NCI-H2196 (cell line): ENCODE measurements around the gene SLIT3.

ENCODE experiments used
- DNase-seq: peaks from one replicate; lab custom pipeline; 2025; ENCODE audit not compliant: unreplicated experiment; lab: John Stamatoyannopoulos, UW

The SLIT3 gene

GRCh38 chr5:168940712-168941111 is 360.2 kb downstream of the SLIT3 start:
- DNase-seq: no peak

GRCh38 chr5:168939887-168940544 is 360.9 kb downstream of the SLIT3 start:
- no peak for DNase-seq

- no peak for DNase-seq
Observed at GRCh38 chr5:168939156-168939800, 361.7 kb downstream of the SLIT3 start.

- no peak for DNase-seq
Observed at GRCh38 chr5:168936511-168936910, 364.4 kb downstream of the SLIT3 start.

DNA sequence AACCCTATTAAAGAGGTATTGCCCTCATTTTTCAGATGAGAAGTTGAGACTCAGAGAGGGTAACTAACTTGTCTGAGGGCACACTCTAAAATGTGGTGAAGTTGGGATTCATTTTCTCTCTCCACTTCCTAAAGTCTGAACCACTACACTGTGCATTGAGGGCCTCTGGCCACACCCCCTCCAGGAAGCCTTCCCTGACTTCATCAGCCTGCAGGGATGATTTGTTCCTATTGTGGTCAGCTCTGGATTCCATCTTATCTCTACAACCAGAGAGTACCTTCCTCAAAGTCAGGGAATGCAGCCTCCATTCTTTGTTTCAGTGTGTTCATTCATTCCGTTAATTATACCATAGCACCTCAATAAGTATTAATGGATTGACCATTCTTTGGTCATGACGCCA is 365.8 kb downstream of the SLIT3 start:
- DNase-seq: no peak

DNA sequence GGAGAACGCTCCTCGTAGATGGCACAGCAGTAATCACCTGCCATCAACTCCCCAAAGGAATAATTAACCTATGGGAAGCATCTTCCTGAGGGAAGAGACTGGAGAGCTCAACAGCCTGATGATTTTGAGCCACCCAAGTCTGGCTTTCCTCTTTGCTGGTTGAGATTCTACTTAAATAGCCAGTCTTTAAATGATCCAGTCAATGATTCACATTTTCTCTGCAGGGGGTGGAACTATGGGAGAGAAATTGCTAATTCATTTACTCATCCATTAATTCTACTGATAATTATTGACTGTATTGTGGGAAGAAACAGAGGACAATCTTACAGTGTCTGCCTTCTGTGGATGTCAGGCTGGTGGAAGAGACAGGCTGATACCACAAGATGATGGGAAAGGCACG is 366.8 kb downstream of the SLIT3 start:
- no peak for DNase-seq

GRCh38 chr5:168932400-168933189 is 368.3 kb downstream of the SLIT3 start:
- DNase-seq: no peak

DNA sequence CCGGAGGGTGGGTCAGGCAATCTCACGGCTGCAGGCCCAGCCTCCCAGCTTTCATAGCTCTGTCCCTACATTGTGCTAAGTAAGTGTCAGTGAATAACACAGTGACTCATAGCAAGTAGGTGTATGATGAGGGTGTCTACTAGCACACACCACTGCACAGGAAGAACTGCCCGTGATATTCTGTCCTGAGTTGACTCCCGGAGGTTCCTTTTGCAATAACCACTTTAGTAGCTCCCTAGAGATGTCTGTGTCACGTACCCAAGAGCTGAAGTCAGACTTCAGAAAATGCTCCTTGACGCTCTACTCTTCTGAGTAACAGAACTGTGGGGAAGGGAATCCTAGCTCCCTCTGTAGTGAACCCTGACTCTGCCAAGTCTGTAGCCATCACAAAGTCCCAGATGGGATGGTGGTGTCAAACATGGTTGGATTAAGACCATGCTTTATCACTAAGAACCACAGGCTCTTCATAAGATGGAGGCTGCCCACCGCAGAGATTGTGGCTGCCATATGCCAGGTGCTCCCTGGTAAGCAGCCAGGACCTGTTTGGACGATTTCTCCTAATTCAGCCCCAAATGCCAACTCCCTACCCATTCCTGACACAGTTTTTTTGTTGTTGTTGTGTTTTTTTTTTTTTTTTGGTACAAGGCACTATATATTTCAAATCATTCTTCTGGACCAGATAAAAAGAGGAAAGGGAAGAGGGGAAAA is 369.1 kb downstream of the SLIT3 start:
- no peak for DNase-seq

DNA sequence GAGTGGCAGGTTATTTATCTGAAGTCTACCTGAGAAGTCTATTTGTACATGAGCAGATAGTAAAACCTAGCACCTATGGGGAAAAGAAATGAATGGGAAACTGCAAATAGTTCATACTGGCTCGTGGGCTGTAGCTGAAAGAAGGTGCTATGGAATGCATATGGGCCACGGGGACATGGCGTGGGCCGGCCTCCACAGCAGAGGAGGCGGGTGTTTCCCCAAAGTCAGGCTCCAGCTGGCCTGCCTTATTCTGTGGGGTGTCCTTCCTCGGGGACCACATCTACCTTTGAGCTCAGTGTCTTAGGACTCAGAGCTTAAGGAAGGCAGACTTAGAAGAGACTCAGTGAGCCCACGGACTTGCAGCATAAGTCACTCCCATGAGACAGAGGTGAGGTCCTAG is 371.3 kb downstream of the SLIT3 start:
- no peak for DNase-seq

GRCh38 chr5:168925160-168925559 is 375.8 kb downstream of the SLIT3 start:
- no peak for DNase-seq

GRCh38 chr5:168921147-168921866 is 379.6 kb downstream of the SLIT3 start:
- no peak for DNase-seq

- no peak for DNase-seq
Observed at GRCh38 chr5:168920019-168920810, 380.7 kb downstream of the SLIT3 start.

GRCh38 chr5:168917947-168918600 is 382.9 kb downstream of the SLIT3 start:
- DNase-seq: no peak

DNA sequence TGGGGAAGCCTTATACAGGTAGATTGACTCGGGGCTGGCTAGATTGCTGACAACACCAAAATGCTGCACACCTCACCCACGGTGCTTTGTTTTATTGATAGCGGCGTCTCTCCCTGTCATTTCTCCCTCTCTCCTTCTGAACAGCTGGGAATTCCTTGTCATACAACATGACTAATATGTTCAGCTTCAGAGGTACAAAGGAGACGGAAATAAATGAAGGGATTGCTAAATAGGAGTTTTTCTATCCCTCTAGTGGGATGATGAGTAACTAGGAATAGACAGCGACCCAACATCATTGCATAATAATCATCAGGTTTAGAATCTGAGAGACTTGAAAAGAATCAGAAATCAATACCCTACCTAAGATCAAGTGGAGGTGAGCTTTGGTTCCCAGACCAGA is 384.1 kb downstream of the SLIT3 start:
- DNase-seq: no peak

GRCh38 chr5:168916266-168916665 is 384.7 kb downstream of the SLIT3 start:
- DNase-seq: no peak

GRCh38 chr5:168914491-168914890 is 386.4 kb downstream of the SLIT3 start:
- DNase-seq: no peak

- DNase-seq: no peak
Observed at GRCh38 chr5:168910874-168911273, 390.1 kb downstream of the SLIT3 start.

- no peak for DNase-seq
Observed at GRCh38 chr5:168908207-168908606, 392.7 kb downstream of the SLIT3 start.

DNA sequence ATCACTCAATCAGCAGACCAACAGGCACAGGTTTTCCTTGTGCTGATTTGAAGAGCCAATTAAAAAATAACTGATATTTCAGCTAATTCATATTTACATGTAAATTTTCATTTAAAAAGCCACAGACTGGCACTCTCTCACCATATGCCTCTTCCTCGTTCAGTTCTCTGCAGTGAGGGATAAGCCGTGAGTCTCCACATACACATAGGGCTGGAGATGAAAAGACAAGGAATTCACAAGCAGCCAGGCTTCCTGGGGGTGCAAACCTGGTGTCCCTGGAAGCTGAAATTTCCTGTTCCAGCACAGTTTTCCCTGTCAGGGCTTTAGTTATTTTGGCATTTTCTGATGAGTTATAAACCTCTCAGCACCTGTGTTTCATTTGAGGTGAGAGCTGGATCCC is 397.9 kb downstream of the SLIT3 start:
- DNase-seq: no peak

DNA sequence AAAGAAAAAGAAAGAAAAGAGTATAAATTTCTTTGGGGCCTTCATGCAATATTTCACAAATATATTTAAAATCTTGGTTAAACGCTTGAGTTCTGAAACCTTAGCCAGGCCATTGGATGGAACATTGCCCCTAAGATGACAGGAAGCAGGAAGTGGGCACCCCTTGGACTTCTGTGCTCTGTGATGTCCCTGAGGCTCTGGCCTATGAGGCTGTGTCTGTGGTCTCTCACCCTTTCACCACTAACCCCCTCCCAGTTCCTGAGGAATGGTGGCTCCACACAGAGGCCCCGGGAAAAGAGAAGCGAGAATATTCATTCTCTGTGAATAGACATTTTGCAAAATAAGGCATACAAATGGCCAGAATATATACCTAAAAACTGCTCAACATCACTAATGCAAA is 401.3 kb downstream of the SLIT3 start:
- DNase-seq: no peak
